ENCODE data around the gene CWF19L1.

Gene CWF19L1

DNA sequence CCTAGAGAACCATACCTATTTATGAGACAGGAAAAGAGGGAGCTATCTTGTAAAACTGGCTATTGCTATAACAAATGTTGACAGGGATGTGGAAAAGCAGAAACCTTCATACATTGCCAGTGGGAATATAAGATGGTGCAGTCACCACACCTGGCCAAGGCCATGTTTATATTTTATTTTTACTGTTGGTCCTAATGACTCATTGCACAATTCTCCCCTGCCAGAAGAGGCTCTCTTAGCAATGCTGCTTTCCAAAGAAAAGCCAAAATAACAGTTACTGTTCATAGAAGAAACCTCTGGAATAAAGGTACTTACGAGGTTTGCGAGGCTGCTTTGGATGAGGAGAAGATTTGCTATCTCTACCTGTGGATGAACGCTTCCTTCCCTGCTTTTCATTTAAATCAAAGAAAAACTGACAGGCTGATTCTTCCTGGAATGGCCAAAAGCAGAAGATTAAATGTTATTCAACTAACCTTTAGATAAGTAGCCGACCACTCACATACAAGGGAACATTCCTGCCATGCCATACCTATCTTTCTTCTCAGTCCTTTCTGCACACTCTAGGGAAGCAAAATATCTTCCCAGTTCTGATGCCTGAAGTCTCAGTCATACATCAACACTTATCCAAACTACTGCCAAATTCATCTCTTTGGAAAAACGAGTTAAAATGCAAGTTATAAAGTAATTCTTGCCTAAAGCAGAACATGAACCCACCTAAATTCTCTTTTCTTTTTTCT is 21.8 kb downstream of the CWF19L1 start:
- no peak for DNase-seq

- no peak for DNase-seq
Measured at GRCh38 chr10:100239851-100240250, 27.6 kb downstream of the CWF19L1 start.

DNA sequence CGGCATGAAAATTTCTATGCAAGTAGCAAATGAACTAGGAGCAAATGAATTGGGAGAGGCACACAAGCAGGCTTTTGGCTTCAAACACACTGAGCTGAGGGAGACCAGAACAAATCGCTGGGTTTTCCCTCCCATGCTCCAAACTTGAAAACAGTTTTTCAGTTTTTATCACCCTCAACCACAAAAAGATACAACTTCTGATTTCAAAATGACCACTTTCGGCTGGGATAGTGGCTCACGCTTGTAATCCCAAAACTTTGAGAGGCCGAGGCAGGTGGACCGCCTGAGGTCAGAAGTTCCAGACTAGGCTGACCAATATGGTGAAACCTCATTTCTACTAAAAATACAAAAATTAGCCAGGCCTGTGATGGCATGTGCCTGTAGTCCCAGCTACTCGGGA is 29.0 kb downstream of the CWF19L1 start:
- no peak for DNase-seq

DNA sequence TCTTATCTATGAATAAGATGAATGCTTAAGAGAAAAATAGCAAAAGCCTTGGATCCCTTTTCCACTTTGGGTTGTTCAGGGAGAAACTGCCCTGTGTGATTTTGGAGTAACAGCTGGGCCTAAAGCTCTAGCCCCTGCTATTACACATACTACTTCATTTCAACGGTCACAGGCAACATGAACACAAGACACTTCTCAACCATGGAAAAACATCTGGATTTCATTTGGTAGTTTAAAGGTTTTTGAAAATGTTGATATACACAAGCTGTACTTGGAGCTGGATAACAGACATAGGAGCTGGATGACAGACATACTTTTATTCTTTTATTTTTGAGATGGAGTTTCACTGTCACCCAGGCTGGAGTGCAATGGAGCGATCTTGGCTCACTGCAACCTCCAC is 35.3 kb downstream of the CWF19L1 start:
- no peak for DNase-seq

GRCh38 chr10:100229819-100230422 is 37.5 kb downstream of the CWF19L1 start:
- DNase-seq, result no peak

- DNase-seq, result no peak
Measured at GRCh38 chr10:100223879-100224278, 43.6 kb downstream of the CWF19L1 start.

- DNase-seq, result no peak
Measured at GRCh38 chr10:100222529-100222928, 44.9 kb downstream of the CWF19L1 start.

DNA sequence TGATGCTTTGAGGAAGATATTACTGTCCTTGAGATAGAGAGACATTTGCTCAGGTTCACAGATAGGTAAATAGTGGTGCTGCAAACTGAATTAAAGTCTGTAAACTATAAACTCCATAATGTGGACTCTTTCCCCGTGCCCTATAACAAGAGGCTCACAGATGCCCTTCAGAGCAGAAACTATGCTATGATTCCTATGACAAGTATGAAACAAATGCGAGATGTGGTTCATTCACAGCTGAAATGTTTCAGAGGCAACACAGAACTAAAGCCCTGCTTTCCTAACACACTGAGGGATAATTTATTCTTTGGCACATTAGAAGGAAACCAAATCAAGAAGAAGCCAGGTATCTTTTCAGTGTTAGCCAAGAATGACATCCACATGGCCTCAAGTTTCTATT is 51.4 kb downstream of the CWF19L1 start:
- DNase-seq, result no peak

DNA sequence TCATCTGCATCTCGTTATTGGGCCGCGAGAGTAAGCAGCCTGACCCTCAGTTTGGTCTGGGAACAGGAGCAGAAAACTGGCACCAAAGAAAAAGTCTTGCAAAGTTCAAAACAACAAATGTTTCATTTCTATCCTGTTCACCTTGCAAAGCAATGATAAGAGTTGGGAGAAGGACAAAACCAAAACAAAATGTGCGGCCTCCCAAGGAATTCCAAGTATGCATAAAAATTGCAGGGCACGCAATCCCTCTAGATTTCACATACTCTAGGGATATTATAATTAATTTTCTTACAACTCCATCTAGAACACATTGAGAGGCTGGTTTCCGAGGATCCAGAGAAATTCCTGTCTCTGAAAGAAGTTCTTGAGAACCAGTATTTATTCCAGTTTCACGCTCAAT is 58.1 kb downstream of the CWF19L1 start:
- DNase-seq, result no peak

GRCh38 chr10:100208276-100208675 is 59.2 kb downstream of the CWF19L1 start:
- no peak for DNase-seq

GRCh38 chr10:100204370-100204769 is 63.1 kb downstream of the CWF19L1 start:
- no peak for DNase-seq

GRCh38 chr10:100201549-100201948 is 65.9 kb downstream of the CWF19L1 start:
- no peak for DNase-seq

- DNase-seq, result no peak
Measured at GRCh38 chr10:100194711-100195110, 72.7 kb downstream of the CWF19L1 start.

DNA sequence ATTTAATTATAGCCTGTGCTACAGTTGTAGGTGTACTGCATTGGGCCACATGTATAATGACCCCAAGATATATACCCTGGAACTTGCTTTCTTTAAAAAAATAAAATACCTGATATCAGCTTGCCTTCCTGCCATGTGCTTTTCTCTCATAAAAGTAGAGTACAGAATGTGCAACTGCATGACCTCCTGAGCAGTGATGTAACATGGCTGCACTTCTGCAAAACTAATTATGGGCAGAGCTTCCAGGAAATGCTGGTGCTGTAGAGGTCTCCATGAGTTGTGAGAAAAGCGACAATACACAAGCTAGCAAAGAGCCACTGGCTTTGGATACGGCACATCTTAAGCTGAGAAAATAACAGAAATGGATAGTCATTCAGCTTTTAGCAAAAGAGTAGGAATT is 75.1 kb downstream of the CWF19L1 start:
- no peak for DNase-seq

DNA sequence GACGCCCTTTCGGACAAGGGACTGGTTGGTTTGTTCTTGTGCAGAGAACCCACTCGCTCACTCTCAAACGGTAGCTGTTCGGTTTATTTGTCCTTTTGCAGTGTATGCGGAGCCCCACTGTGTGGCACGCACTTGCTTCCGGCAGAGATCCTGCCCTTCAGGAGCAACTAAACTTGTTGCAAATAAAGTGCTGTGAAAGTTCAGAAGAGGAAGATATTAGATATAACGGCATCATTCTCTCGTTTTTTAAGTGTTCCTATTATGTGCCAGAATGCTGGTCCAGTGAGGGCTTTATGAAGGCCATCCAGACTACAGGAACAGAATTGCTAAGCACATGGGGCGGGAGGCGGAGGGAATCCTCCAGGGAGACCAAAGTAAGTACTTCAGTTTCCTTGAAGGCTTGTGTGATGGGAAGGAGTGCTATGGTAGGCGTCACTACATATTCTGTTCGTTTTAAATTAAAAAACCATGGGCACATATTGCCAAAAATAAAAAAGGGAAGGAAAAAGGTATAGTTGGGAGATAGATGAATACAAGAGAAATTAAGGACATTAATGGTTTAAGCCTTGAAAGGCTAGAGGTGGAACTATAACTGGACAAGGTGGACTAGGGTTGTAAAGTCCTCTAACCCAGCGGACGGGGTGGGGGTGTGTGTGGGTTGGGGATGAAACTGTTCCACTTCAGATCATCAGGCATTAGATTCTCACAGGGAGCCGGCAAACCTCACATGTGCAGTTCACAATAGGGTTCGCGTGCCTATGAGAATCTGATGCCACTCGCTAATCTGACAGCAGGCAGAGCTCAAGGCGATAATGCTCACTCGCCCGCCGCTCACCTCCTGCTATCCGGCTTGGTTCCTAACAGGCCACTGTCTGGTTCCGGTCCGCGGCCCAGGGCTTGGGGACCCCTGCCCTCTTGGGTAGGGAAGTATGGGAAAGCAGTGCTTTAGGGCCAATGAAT is 80.9 kb downstream of the CWF19L1 start:
- DNase-seq, result no peak

- DNase-seq, result peak; percentile 76
Measured at GRCh38 chr10:100185364-100186252, 81.8 kb downstream of the CWF19L1 start, which contains the start of gene ERLIN1. TSS of gene ERLIN1 (minus strand) at chr10:100186029. CDS start at chr10:100185626, 403 bp downstream.

DNA sequence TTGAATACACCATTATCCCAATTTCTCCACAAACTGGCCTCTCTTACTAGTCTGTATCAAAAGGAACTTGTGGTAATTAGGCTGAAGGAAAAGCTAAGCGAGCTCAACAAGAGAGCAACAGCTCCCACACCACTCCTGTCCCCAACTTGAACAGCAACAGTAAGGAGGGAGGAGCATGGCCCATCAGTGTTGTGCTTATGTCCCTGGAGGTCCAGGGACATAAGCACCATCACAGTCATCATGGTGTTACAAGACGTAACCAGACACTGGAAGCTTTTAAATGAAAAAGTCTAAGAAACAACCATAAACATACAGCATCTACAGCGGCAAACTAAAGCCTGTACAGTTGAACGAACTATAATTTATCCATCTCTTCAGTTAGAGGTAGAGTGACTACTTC is 82.6 kb downstream of the CWF19L1 start:
- DNase-seq, result no peak

DNA sequence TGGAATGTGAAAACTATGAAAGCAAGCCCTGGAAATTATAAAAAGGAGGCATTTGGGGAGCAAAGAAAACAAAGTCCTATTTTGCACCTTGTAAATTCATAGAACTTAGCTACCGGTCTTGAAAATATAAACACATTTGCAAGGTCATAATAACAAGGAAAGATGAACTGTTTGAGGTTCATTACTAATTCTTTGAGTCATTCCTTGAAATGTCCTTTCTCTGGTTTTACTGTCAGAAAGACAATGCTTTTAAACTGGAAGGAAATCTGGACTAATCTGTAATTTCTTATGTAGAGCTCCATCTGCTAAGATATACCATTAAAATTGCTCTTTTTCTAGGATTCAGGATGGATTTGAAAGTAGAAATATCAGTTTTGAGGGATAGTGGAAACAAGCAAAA is 83.0 kb downstream of the CWF19L1 start:
- no peak for DNase-seq

- DNase-seq, result no peak
Measured at GRCh38 chr10:100183481-100183880, 84.0 kb downstream of the CWF19L1 start.

GRCh38 chr10:100182908-100183307 is 84.5 kb downstream of the CWF19L1 start:
- DNase-seq, result no peak

All from COR-L47 (cell line).